ENCODE data around the gene CFAP73. TPM values are rescaled to one million over a fixed set of nuclear protein-coding genes. Genes with fewer than 3 reads are reported as not detected.

Gene CFAP73
- polyA plus RNA-seq, 4 donors, result 0.19 to 0.44 TPM; not detected in 2

Other genes with a start within 250 kb of the CFAP73 start
- 10 to 100 TPM; 21.3 to 66.9 (median 38.6) TPM for gene OAS1, start 242.8 kb upstream of the CFAP73 start, polyA plus RNA-seq
- gene OAS3, start 211.2 kb upstream of the CFAP73 start, polyA plus RNA-seq, result 10 to 100 TPM in 1 of 4 donors, 1 to 10 TPM in 3; 3.8 to 13.1 (median 7.3) TPM
- gene OAS2, start 171.2 kb upstream of the CFAP73 start, polyA plus RNA-seq, result 1 to 10 TPM; 2.3 to 7.7 (median 2.7) TPM
- 1 to 10 TPM in 3 of 4 donors, under 1 TPM in 1; 0.45 to 4.8 (median 4.2) TPM for gene DTX1, start 93.0 kb upstream of the CFAP73 start, polyA plus RNA-seq
- gene RASAL1, start 14.0 kb upstream of the CFAP73 start, polyA plus RNA-seq, result under 1 TPM in 3 of 4 donors, not detected in 1; 0.16 to 0.81 (median 0.55) TPM
- 10 to 100 TPM; 34.9 to 75.6 (median 51.8) TPM for gene DDX54, start 35.8 kb downstream of the CFAP73 start, polyA plus RNA-seq
- 10 to 100 TPM; 15.2 to 31.5 (median 19.7) TPM for gene RITA1, start 36.0 kb downstream of the CFAP73 start, polyA plus RNA-seq
- gene TPCN1, start 71.7 kb downstream of the CFAP73 start, polyA plus RNA-seq, result 10 to 100 TPM; 12.2 to 70.2 (median 34.4) TPM
- gene SLC8B1, start 185.4 kb downstream of the CFAP73 start, polyA plus RNA-seq, result 10 to 100 TPM; 19.5 to 39.6 (median 31.3) TPM
- gene PLBD2, start 208.9 kb downstream of the CFAP73 start, polyA plus RNA-seq, result 10 to 100 TPM in 2 of 4 donors, 1 to 10 TPM in 2; 2.2 to 32.4 (median 6.7) TPM

Data from small intestine (tissue), 4 donors.